ENCODE data around the gene NT5C3B. TPM values are rescaled to one million over a fixed set of nuclear protein-coding genes. Genes with fewer than 3 reads are reported as not detected.

NT5C3B gene
- total RNA-seq, 1 experiment from 2014 or later = 118 TPM

DNA sequence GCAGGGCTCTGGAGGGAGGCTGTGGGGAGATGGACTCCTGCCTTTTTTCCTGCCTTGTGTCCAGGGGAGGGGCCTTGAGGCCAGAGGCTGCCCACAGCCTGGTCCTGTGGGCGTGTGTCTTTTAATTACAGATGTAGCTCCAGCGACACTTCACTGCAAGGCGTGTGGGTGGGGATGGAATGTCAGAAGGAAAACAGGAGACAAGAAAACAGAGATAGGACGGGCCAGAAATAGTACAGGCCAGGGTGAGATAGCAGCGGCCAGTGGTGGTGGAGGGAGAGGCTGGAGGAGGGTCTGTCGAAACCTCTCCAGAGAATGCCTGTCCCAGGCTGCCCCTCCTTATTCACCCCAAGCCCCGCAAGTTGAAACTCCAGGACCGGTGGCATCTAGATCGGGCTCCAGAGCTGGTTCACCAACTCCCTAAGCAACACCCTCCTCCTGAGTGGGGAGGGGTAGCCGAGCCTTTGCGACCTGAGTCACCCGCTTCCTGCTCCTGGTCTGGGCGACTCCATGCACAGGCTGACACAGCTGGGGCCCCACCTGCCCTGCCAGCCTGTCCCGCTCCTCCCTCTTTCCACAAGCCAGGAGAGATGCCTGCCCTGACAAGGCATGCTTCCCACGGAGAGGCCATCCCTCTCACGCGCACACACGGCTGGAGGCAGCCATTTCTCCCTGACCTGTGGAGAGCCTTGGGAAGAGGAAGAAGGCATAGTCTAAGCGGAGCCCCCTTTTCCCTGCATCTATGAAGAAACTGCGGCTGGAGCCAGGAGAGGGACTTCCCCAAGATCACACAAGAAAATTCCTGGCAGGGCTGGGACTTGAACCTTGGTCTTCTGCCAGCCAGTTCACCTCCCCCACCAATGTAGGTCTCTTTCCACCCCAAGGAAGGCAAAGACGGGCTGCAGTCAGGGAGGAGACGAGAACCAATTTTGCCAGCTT, 42.9 kb downstream of the NT5C3B start:
- intact Hi-C loops (cut with micrococcal nuclease; ENCODE audit: unreplicated experiment) (no loop called here), in situ Hi-C loops (cut with HindIII; ENCODE audit: low pct_unique_long_range_greater_than_20kb, low sequenced_read_pairs) (no loop called here)
- 0 out of 2 replicates have a peak, but pooled peaks have one; percentile 50 for TF ChIP-seq SIN3A (IDR thresholded peaks at IDR 0.05; ENCODE audit: borderline replicate concordance, insufficient read depth, low read depth, low read length)
- 0 out of 2 replicates have a peak, but pooled peaks have one; percentile 65 for TF ChIP-seq TCF7L2 (IDR thresholded peaks at IDR 0.05; ENCODE audit: low read depth, low read length)
- peak; percentile 28; the same call in 1 of the 2 replicates for TF ChIP-seq POLR2AphosphoS5 (IDR thresholded peaks at IDR 0.05; ENCODE audit: low read depth, low read length)
- TF ChIP-seq, protein P1, sequence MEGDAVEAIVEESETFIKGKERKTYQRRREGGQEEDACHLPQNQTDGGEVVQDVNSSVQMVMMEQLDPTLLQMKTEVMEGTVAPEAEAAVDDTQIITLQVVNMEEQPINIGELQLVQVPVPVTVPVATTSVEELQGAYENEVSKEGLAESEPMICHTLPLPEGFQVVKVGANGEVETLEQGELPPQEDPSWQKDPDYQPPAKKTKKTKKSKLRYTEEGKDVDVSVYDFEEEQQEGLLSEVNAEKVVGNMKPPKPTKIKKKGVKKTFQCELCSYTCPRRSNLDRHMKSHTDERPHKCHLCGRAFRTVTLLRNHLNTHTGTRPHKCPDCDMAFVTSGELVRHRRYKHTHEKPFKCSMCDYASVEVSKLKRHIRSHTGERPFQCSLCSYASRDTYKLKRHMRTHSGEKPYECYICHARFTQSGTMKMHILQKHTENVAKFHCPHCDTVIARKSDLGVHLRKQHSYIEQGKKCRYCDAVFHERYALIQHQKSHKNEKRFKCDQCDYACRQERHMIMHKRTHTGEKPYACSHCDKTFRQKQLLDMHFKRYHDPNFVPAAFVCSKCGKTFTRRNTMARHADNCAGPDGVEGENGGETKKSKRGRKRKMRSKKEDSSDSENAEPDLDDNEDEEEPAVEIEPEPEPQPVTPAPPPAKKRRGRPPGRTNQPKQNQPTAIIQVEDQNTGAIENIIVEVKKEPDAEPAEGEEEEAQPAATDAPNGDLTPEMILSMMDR (IDR thresholded peaks at IDR 0.05) = no peak
- TF ChIP-seq, protein P2, sequence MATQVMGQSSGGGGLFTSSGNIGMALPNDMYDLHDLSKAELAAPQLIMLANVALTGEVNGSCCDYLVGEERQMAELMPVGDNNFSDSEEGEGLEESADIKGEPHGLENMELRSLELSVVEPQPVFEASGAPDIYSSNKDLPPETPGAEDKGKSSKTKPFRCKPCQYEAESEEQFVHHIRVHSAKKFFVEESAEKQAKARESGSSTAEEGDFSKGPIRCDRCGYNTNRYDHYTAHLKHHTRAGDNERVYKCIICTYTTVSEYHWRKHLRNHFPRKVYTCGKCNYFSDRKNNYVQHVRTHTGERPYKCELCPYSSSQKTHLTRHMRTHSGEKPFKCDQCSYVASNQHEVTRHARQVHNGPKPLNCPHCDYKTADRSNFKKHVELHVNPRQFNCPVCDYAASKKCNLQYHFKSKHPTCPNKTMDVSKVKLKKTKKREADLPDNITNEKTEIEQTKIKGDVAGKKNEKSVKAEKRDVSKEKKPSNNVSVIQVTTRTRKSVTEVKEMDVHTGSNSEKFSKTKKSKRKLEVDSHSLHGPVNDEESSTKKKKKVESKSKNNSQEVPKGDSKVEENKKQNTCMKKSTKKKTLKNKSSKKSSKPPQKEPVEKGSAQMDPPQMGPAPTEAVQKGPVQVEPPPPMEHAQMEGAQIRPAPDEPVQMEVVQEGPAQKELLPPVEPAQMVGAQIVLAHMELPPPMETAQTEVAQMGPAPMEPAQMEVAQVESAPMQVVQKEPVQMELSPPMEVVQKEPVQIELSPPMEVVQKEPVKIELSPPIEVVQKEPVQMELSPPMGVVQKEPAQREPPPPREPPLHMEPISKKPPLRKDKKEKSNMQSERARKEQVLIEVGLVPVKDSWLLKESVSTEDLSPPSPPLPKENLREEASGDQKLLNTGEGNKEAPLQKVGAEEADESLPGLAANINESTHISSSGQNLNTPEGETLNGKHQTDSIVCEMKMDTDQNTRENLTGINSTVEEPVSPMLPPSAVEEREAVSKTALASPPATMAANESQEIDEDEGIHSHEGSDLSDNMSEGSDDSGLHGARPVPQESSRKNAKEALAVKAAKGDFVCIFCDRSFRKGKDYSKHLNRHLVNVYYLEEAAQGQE (IDR thresholded peaks at IDR 0.05; ENCODE audit: insufficient read depth in 1 of 2, low read depth in 2 of 2, low read length in 1 of 2) = no peak
- no peak for DNase-seq (ENCODE audit: low read depth, low spot score)
- POLR2A ChIA-PET = interaction anchor here (1.2 to 1.4 kb wide), 2 partner anchors 12 to 15 kb away, joined by 3 to 7 read pairs; no protein-coding TSS in a partner anchor
- Histone ChIP-seq H3K4me1 (ENCODE audit: control insufficient read depth, insufficient read depth, low read length) (peaks cover 46% of the 10 kb centered on the region), H3K27me3 (ENCODE audit: control insufficient read depth, insufficient read depth, low read length) (no peaks in the 10 kb centered on the region), H3K4me3 (ENCODE audit: low read depth in 2 of 2, low read length in 2 of 2) (peak overlapping the region; percentile 11 to 45), H3K27ac (ENCODE audit: low read length) (peak overlapping the region; percentile 90), H3K9me3 (ENCODE audit: control insufficient read depth, insufficient read depth, low read depth, low read length) (no peaks in the 10 kb centered on the region), H3K36me3 (ENCODE audit: control insufficient read depth, insufficient read depth, low read length) (no peaks in the 10 kb centered on the region)
- ATAC-seq = peak; percentile 92
- CTCF ChIA-PET = interaction anchor here (0.5 to 1.0 kb wide), 2 partner anchors 15 to 45 kb away, joined by 3 to 4 read pairs; no protein-coding TSS in a partner anchor
- no TSS peak for BruUV-seq (replicated peaks)

DNA sequence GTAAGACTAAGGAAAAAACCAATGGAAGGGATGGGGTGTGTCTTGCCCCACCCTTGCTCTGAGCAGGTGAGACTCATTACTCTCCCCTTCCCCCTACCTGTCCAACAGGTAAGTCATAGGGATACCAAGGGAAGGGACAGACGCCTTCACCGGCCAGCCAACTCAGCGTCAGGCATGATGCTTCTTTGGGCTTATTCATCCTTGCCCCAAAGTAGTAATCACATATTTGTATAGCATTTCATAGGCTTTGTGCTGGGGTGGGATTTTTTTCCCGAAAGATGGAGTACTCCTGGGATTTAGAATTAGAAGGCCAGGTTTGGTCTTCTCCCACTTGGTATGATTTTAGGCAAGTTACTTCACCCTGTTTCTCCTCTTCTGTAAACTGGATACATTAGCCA, 49.0 kb downstream of the NT5C3B start:
- Histone ChIP-seq H3K4me3 (ENCODE audit: low read depth in 2 of 2, low read length in 2 of 2) (peak overlapping the region; percentile 40 to 70), H3K36me3 (ENCODE audit: control insufficient read depth, insufficient read depth, low read length) (no peaks in the 10 kb centered on the region), H3K9me3 (ENCODE audit: control insufficient read depth, insufficient read depth, low read depth, low read length) (no peaks in the 10 kb centered on the region), H3K4me1 (ENCODE audit: control insufficient read depth, insufficient read depth, low read length) (peaks cover 35% of the 10 kb centered on the region), H3K27me3 (ENCODE audit: control insufficient read depth, insufficient read depth, low read length) (no peaks in the 10 kb centered on the region), H3K27ac (ENCODE audit: low read length) (peak overlapping the region; percentile 10; the same call in 1 of the 2 replicates)
- intact Hi-C loops (cut with micrococcal nuclease; ENCODE audit: unreplicated experiment) = no loop called here
- no peak for DNase-seq (ENCODE audit: low read depth, low spot score)
- ChIA-PET POLR2A (interaction anchor here (0.5 to 1.4 kb wide), 5 partner anchors 9 to 258 kb away, joined by 3 to 14 read pairs (median 4); no protein-coding TSS in a partner anchor), CTCF (interaction anchor here (0.6 to 2.1 kb wide), 10 partner anchors 8 to 107 kb away, joined by 3 to 26 read pairs (median 6); no protein-coding TSS in a partner anchor)
- ATAC-seq = no peak
- TF ChIP-seq, protein P2 (IDR thresholded peaks at IDR 0.05; ENCODE audit: insufficient read depth in 1 of 2, low read depth in 2 of 2, low read length in 1 of 2) = no peak
- no peak for TF ChIP-seq POLR2AphosphoS5 (IDR thresholded peaks at IDR 0.05; ENCODE audit: low read depth, low read length)
- TF ChIP-seq TCF7L2 (IDR thresholded peaks at IDR 0.05; ENCODE audit: low read depth, low read length) = no peak
- TF ChIP-seq, protein P1 (IDR thresholded peaks at IDR 0.05) = no peak
- TF ChIP-seq SIN3A (IDR thresholded peaks at IDR 0.05; ENCODE audit: borderline replicate concordance, insufficient read depth, low read depth, low read length) = no peak
- in situ Hi-C loops (cut with HindIII; ENCODE audit: low pct_unique_long_range_greater_than_20kb, low sequenced_read_pairs) = no loop called here
- no TSS peak for BruUV-seq (replicated peaks)
